GM12892 (cell line): Measurements from ENCODE around the gene GAA.

ENCODE experiments used
- POLR2A ChIP-seq: IDR thresholded peaks from 2 replicates; pipeline ENCODE4 v1.6.1; 2011; ENCODE audit warnings: low read depth, low read length, control low read depth
- POLR2AphosphoS5 ChIP-seq: IDR thresholded peaks from 2 replicates; pipeline ENCODE4 v1.6.1; 2011; ENCODE audit warnings: low read depth, low read length, control low read depth
- TAF1 ChIP-seq: IDR thresholded peaks from 2 replicates; pipeline ENCODE4 v1.6.1; 2011; ENCODE audit warnings: low read depth, mild to moderate bottlenecking, control low read depth, low read length, borderline replicate concordance

GRCh38 chr17:80109066-80109660, 7.8 kb downstream of the GAA start:
- no peak for TF ChIP-seq POLR2A
- TF ChIP-seq POLR2AphosphoS5 = no peak
- TF ChIP-seq TAF1 = no peak
